BJ (cell line): ENCODE data around the gene ANXA1. TPM values are rescaled to one million over a fixed set of nuclear protein-coding genes. Genes with fewer than 3 reads are reported as not detected.

Source experiments
- CTCF ChIA-PET: fragments of 350-600 bp; formaldehyde crosslinking; extraction: SDS; loops from one replicate; lab custom pipeline; 2021; ENCODE audit warnings: antibody characterized with exemption, inconsistent platforms; lab: Yijun Ruan, JAX
- POLR2A ChIA-PET: fragments of 300-600 bp; sonication (Branson Sonifier 250); formaldehyde crosslinking; extraction: SDS; loops from one replicate; lab custom pipeline; 2021; ENCODE audit warnings: antibody characterized with exemption; lab: Charles Lee
- DNase-seq: peaks from one replicate; pipeline ENCODE4 v3.0.0-alpha.2; 2011; ENCODE audit warnings: low read depth
- H3K27me3 ChIP-seq: 2 replicates; pipeline ENCODE4 v1.6.0; 2011; ENCODE audit warnings: low read length; ENCODE audit not compliant: control insufficient read depth, insufficient read depth
- H3K36me3 ChIP-seq: 2 replicates; pipeline ENCODE4 v1.5.1; 2011; ENCODE audit warnings: low read length; ENCODE audit not compliant: control insufficient read depth, insufficient read depth
- H3K4me3 ChIP-seq: 2 replicates; pipeline ENCODE4 v1.5.1; 2011; ENCODE audit warnings: low read depth, mild to moderate bottlenecking, control low read depth, low read length
- CTCF ChIP-seq: IDR thresholded peaks from 2 replicates; pipeline ENCODE4 v1.5.1; 2011; ENCODE audit warnings: low read depth, mild to moderate bottlenecking, control low read depth, inconsistent platforms, low read length, moderate library complexity; ENCODE audit not compliant: insufficient read depth
- polyA plus RNA-seq: library from polyadenylated mRNA; depleted of rRNA; stranded (reverse); fragments of >200 nt; gene quantifications from 2 replicates; pipeline ENCODE4 v1.2.3, GENCODE V29; 2011

ANXA1 gene
- polyA plus RNA-seq, 1 experiment: 581 TPM

GRCh38 chr9:73114058-73114457, 37.6 kb upstream of the ANXA1 start:
- no peak for DNase-seq
- H3K4me3 ChIP-seq: no peak overlapping the region
- TF ChIP-seq CTCF: no peak
- CTCF ChIA-PET: interaction anchor here (0.5 to 1.1 kb wide), 4 partner anchors 10 to 256 kb away, joined by 3 read pairs; no protein-coding TSS in a partner anchor
- no peaks in the 10 kb centered on the region for H3K27me3 ChIP-seq
- H3K36me3 ChIP-seq: no peaks in the 10 kb centered on the region
- POLR2A ChIA-PET: no interaction called here

GRCh38 chr9:73114958-73115357, 36.7 kb upstream of the ANXA1 start:
- CTCF ChIA-PET: interaction anchor here (1.0 to 1.2 kb wide), 2 partner anchors 8 to 9 kb away, joined by 3 to 4 read pairs; no protein-coding TSS in a partner anchor
- POLR2A ChIA-PET: interaction anchor here (0.6 kb wide), 1 partner anchor 1376 kb away, joined by 11 read pairs; no protein-coding TSS in a partner anchor

GRCh38 chr9:73116031-73116430, 35.6 kb upstream of the ANXA1 start:
- no peak for DNase-seq
- POLR2A ChIA-PET: no interaction called here
- Histone ChIP-seq H3K4me3 (no peak overlapping the region), H3K36me3 (no peaks in the 10 kb centered on the region), H3K27me3 (no peaks in the 10 kb centered on the region)
- CTCF ChIA-PET: interaction anchor here (0.7 kb wide), 1 partner anchor 8 kb away, joined by 3 read pairs; no protein-coding TSS in a partner anchor
- TF ChIP-seq CTCF: no peak

More at GRCh38 chr9:73114958-73115357, 36.7 kb upstream of the ANXA1 start:
- Histone ChIP-seq H3K4me3 (no peak overlapping the region), H3K27me3 (no peaks in the 10 kb centered on the region), H3K36me3 (no peaks in the 10 kb centered on the region)
- no peak for TF ChIP-seq CTCF
- no peak for DNase-seq

GRCh38 chr9:73116880-73117279, 34.8 kb upstream of the ANXA1 start:
- TF ChIP-seq CTCF: no peak
- no peaks in the 10 kb centered on the region for H3K27me3 ChIP-seq
- no peak for DNase-seq
- POLR2A ChIA-PET: interaction anchor here (0.6 kb wide), 1 partner anchor 543 kb away, joined by 3 read pairs; no protein-coding TSS in a partner anchor
- H3K36me3 ChIP-seq: no peaks in the 10 kb centered on the region
- CTCF ChIA-PET: interaction anchor here (0.6 to 1.4 kb wide), 2 partner anchors 10 to 20 kb away, joined by 3 to 9 read pairs; no protein-coding TSS in a partner anchor
- no peak overlapping the region for H3K4me3 ChIP-seq

- H3K36me3 ChIP-seq: no peaks in the 10 kb centered on the region
- no peak for DNase-seq
- ChIA-PET POLR2A (interaction anchor here (0.8 kb wide), 1 partner anchor 33 kb away, joined by 3 read pairs; no protein-coding TSS in a partner anchor), CTCF (interaction anchor here (0.6 kb wide), 1 partner anchor 11 kb away, joined by 3 read pairs; no protein-coding TSS in a partner anchor)
- TF ChIP-seq CTCF: no peak
- H3K27me3 ChIP-seq: no peaks in the 10 kb centered on the region
- H3K4me3 ChIP-seq: no peak overlapping the region
These were observed 33.4 kb upstream of the ANXA1 start for GRCh38 chr9:73118286-73118685.
